ENCODE data around the gene DHX36.

The DHX36 gene

GRCh38 chr3:154224866-154225265, 99.4 kb downstream of the DHX36 start:
- Histone ChIP-seq H3K4me3 (ENCODE audit: low read length in 2 of 2) (no peak overlapping the region), H3K27ac (ENCODE audit: low read length) (no peak overlapping the region), H3K9ac (ENCODE audit: low read length in 2 of 2) (no peak overlapping the region)

GRCh38 chr3:154224366-154224765, 99.9 kb downstream of the DHX36 start:
- no peak overlapping the region for H3K27ac ChIP-seq (ENCODE audit: low read length)
- no peak overlapping the region for H3K4me3 ChIP-seq (ENCODE audit: low read length in 2 of 2)

More at GRCh38 chr3:154224866-154225265, 99.4 kb downstream of the DHX36 start:
- peaks cover 13% of the 10 kb centered on the region for H3K4me1 ChIP-seq (ENCODE audit: control insufficient read depth, insufficient read depth, low read length)
- H3K9me3 ChIP-seq (ENCODE audit: control insufficient read depth in 2 of 2, low read length in 2 of 2), result no peaks in the 10 kb centered on the region
- peaks cover 5 to 8% of the 10 kb centered on the region in 2 donors for H3K36me3 ChIP-seq (ENCODE audit: control insufficient read depth in 2 of 2, insufficient read depth in 2 of 2, low read length in 2 of 2)
- H3K27me3 ChIP-seq (ENCODE audit: control insufficient read depth in 1 of 2, insufficient read depth in 2 of 2, low read length in 2 of 2), result no peaks in the 10 kb centered on the region

GRCh38 chr3:154223519-154223918, 100.8 kb downstream of the DHX36 start:
- no peaks in the 10 kb centered on the region for H3K9me3 ChIP-seq (ENCODE audit: control insufficient read depth in 2 of 2, low read length in 2 of 2)
- peaks cover 6 to 9% of the 10 kb centered on the region in 2 donors for H3K36me3 ChIP-seq (ENCODE audit: control insufficient read depth in 2 of 2, insufficient read depth in 2 of 2, low read length in 2 of 2)
- no peaks in the 10 kb centered on the region for H3K27me3 ChIP-seq (ENCODE audit: control insufficient read depth in 1 of 2, insufficient read depth in 2 of 2, low read length in 2 of 2)
- no peak overlapping the region for H3K27ac ChIP-seq (ENCODE audit: low read length)
- H3K9ac ChIP-seq (ENCODE audit: low read length in 2 of 2), result no peak overlapping the region
- H3K4me3 ChIP-seq (ENCODE audit: low read length in 2 of 2), result no peak overlapping the region
- H3K4me1 ChIP-seq (ENCODE audit: control insufficient read depth, insufficient read depth, low read length), result peaks cover 6% of the 10 kb centered on the region

More at GRCh38 chr3:154224366-154224765, 99.9 kb downstream of the DHX36 start:
- Histone ChIP-seq H3K9me3 (ENCODE audit: control insufficient read depth in 2 of 2, low read length in 2 of 2) (no peaks in the 10 kb centered on the region), H3K27me3 (ENCODE audit: control insufficient read depth in 1 of 2, insufficient read depth in 2 of 2, low read length in 2 of 2) (no peaks in the 10 kb centered on the region), H3K4me1 (ENCODE audit: control insufficient read depth, insufficient read depth, low read length) (peaks cover 13% of the 10 kb centered on the region), H3K36me3 (ENCODE audit: control insufficient read depth in 2 of 2, insufficient read depth in 2 of 2, low read length in 2 of 2) (peaks cover 5 to 8% of the 10 kb centered on the region in 2 donors), H3K9ac (ENCODE audit: low read length in 2 of 2) (no peak overlapping the region)

Measured in stomach smooth muscle (tissue), 2 donors.